ENCODE data around the gene FRMPD3. TPM values are rescaled to one million over a fixed set of nuclear protein-coding genes. Genes with fewer than 3 reads are reported as not detected.

The FRMPD3 gene
- total RNA-seq, 1 donor from 2014 or later = 0.04 TPM

- TF ChIP-seq EZH2phosphoT487 (IDR thresholded peaks at IDR 0.05) = no peak
- Histone ChIP-seq H3K9me3 (ENCODE audit: low read depth) (no peaks in the 10 kb centered on the region), H2AFZ (replicated peaks) (peak overlapping the region; percentile 99), H3K79me2 (ENCODE audit: low read depth) (no peaks in the 10 kb centered on the region), H3K36me3 (no peaks in the 10 kb centered on the region), H3K27ac (no peak overlapping the region), H3K4me1 (peaks cover 4% of the 10 kb centered on the region), H3K27me3 (peaks cover 73% of the 10 kb centered on the region), H3K4me2 (peak overlapping the region; percentile 94), H3K4me3 (peak overlapping the region; percentile 63), H3F3A (ENCODE audit: low read depth) (no peaks in the 10 kb centered on the region), H3K9ac (no peak overlapping the region), H4K20me1 (ENCODE audit: low read depth) (no peaks in the 10 kb centered on the region)
- peaks cover 37% of the 10 kb centered on the region for H3K4me1 Mint-ChIP-seq
- peaks cover 3% of the 10 kb centered on the region for H3K9me3 Mint-ChIP-seq
- DNase-seq (ENCODE audit: low spot score) = no peak
- peak overlapping the region; percentile 94 for H3K4me3 Mint-ChIP-seq
- peak overlapping the region; percentile 84 for H3K27ac Mint-ChIP-seq
- H3K27me3 Mint-ChIP-seq (ENCODE audit: insufficient read depth, low read depth) = peaks cover 15% of the 10 kb centered on the region
- H3K36me3 Mint-ChIP-seq = peaks cover 2% of the 10 kb centered on the region
Observed at GRCh38 chrX:107448625-107448997, 841 bp upstream of the FRMPD3 start.

DNA sequence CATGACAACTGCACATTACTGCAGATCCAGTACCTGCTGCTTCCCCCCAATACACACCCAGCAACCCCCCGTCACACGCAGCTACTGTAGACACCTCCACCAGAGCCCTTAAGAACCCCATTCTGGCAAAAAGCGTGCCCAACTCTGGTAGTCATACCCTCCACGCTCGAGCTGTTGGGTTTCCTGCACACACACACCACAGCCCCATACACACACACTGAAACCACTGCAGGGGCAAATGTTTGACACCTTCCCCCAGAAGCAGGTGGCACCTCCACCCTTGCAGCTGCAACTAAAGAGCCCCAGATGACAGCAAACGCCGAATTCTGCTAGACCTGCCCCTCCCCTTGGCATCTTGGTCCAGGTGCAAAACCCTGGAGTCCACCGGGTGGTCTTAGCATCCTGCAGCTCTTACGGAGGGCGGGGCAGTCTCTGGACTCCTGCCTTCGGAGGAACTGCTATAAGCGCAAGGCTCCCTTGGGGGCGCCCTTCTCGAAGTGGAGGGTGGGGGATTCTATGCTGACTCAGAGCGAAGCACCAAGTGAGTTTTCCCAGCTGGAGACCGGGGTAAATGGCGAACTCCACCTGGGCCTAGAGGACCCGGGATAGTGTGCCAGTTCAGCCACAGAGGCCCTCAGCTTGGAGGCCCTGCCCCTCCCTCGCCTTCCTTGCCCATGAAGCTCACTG is 1.5 kb downstream of the FRMPD3 start:
- Histone ChIP-seq H3F3A (ENCODE audit: low read depth) (no peaks in the 10 kb centered on the region), H3K36me3 (no peaks in the 10 kb centered on the region), H3K79me2 (ENCODE audit: low read depth) (no peaks in the 10 kb centered on the region), H3K27ac (no peak overlapping the region), H4K20me1 (ENCODE audit: low read depth) (no peaks in the 10 kb centered on the region), H3K27me3 (peaks cover 75% of the 10 kb centered on the region), H3K9ac (no peak overlapping the region), H2AFZ (replicated peaks) (peak overlapping the region; percentile 71), H3K4me2 (peak overlapping the region; percentile 94), H3K9me3 (ENCODE audit: low read depth) (no peaks in the 10 kb centered on the region), H3K4me3 (peak overlapping the region; percentile 63), H3K4me1 (no peaks in the 10 kb centered on the region)
- peak overlapping the region; percentile 95 for H3K4me3 Mint-ChIP-seq
- H3K4me1 Mint-ChIP-seq = peaks cover 37% of the 10 kb centered on the region
- TF ChIP-seq EZH2phosphoT487 (IDR thresholded peaks at IDR 0.05) (no peak), CTCF (IDR thresholded peaks at IDR 0.05) (peak; percentile 66)
- H3K9me3 Mint-ChIP-seq = peaks cover 3% of the 10 kb centered on the region
- H3K27ac Mint-ChIP-seq = peak overlapping the region; percentile 17
- DNase-seq (ENCODE audit: low spot score) = peak; percentile 82
- H3K36me3 Mint-ChIP-seq = peaks cover 2% of the 10 kb centered on the region
- peaks cover 15% of the 10 kb centered on the region for H3K27me3 Mint-ChIP-seq (ENCODE audit: insufficient read depth, low read depth)

GRCh38 chrX:107451731-107452130 is 2.3 kb downstream of the FRMPD3 start:
- Mint-ChIP-seq H3K9me3 (peaks cover 3% of the 10 kb centered on the region), H3K27ac (no peak overlapping the region), H3K36me3 (peaks cover 2% of the 10 kb centered on the region), H3K27me3 (ENCODE audit: insufficient read depth, low read depth) (peaks cover 15% of the 10 kb centered on the region), H3K4me3 (peak overlapping the region; percentile 95), H3K4me1 (peaks cover 31% of the 10 kb centered on the region)
- Histone ChIP-seq H3K9me3 (ENCODE audit: low read depth) (no peaks in the 10 kb centered on the region), H3K4me2 (peak overlapping the region; percentile 94), H3K27ac (no peak overlapping the region), H3K79me2 (ENCODE audit: low read depth) (no peaks in the 10 kb centered on the region), H3K4me1 (no peaks in the 10 kb centered on the region), H3K27me3 (peaks cover 68% of the 10 kb centered on the region), H3F3A (ENCODE audit: low read depth) (no peaks in the 10 kb centered on the region), H3K9ac (no peak overlapping the region), H4K20me1 (ENCODE audit: low read depth) (no peaks in the 10 kb centered on the region), H2AFZ (replicated peaks) (peak overlapping the region; percentile 71), H3K4me3 (peak overlapping the region; percentile 63), H3K36me3 (no peaks in the 10 kb centered on the region)
- TF ChIP-seq CTCF (IDR thresholded peaks at IDR 0.05) (no peak), EZH2phosphoT487 (IDR thresholded peaks at IDR 0.05) (no peak), EZH2 (IDR thresholded peaks at IDR 0.05) (no peak)
- DNase-seq (ENCODE audit: low spot score) = peak; percentile 49

- peak overlapping the region; percentile 52 for H3K4me3 Mint-ChIP-seq
- peaks cover 23% of the 10 kb centered on the region for H3K4me1 Mint-ChIP-seq
- peaks cover 15% of the 10 kb centered on the region for H3K27me3 Mint-ChIP-seq (ENCODE audit: insufficient read depth, low read depth)
- Histone ChIP-seq H3F3A (ENCODE audit: low read depth) (no peaks in the 10 kb centered on the region), H3K79me2 (ENCODE audit: low read depth) (no peaks in the 10 kb centered on the region), H4K20me1 (ENCODE audit: low read depth) (no peaks in the 10 kb centered on the region), H3K36me3 (no peaks in the 10 kb centered on the region), H3K4me2 (no peak overlapping the region), H2AFZ (replicated peaks) (no peak overlapping the region), H3K4me1 (no peaks in the 10 kb centered on the region), H3K4me3 (no peak overlapping the region), H3K27me3 (peaks cover 59% of the 10 kb centered on the region), H3K9me3 (ENCODE audit: low read depth) (no peaks in the 10 kb centered on the region), H3K27ac (no peak overlapping the region), H3K9ac (no peak overlapping the region)
- H3K36me3 Mint-ChIP-seq = peaks cover 2% of the 10 kb centered on the region
- DNase-seq (ENCODE audit: low spot score) = no peak
- H3K27ac Mint-ChIP-seq = peak overlapping the region; percentile 42
- TF ChIP-seq CTCF (IDR thresholded peaks at IDR 0.05) = no peak
- peaks cover 3% of the 10 kb centered on the region for H3K9me3 Mint-ChIP-seq
Observed at GRCh38 chrX:107452581-107452980, 3.1 kb downstream of the FRMPD3 start.
